Measurements from ENCODE around the gene OBP2B. TPM values are rescaled to one million over a fixed set of nuclear protein-coding genes. Genes with fewer than 3 reads are reported as not detected.

OBP2B gene
- total RNA-seq, 2 experiments from 2014 or later: not detected

DNA sequence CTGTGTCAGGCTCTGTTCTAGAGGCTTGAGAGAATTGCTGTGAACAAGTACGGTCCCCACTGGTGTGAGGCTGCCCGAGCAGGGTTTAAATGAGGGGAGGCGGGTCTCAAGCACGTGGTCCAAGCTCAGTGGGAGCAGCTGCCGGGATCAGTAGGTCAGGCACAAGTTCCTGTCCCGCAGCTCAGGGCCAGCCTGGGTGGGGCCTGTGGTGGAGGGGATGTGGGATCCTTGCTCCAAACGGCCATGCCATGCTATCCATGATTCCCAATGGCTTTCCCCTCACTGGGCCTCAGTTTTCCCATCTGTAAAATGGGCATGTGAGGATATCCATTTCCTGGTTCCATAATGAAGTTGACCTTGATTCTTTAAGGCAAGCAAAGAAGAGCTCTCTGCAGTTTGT, 17.1 kb downstream of the OBP2B start:
- CTCF ChIA-PET: no interaction called here
- H3K27me3 Mint-ChIP-seq: peaks cover 26% of the 10 kb centered on the region
- H3K4me1 Mint-ChIP-seq: no peaks in the 10 kb centered on the region

GRCh38 chr9:133189826-133190225, 19.2 kb downstream of the OBP2B start:
- POLR2A ChIA-PET: no interaction called here
- H3K9me3 Mint-ChIP-seq: no peaks in the 10 kb centered on the region

More for the DNA sequence above, 17.1 kb downstream of the OBP2B start:
- no peak overlapping the region for H3K27ac Mint-ChIP-seq
- no peaks in the 10 kb centered on the region for H3K9me3 Mint-ChIP-seq
- POLR2A ChIA-PET: no interaction called here
- no peak for DNase-seq
- no peak overlapping the region for H3K4me3 Mint-ChIP-seq
- H3K36me3 Mint-ChIP-seq (ENCODE audit: low read depth): no peaks in the 10 kb centered on the region

DNA sequence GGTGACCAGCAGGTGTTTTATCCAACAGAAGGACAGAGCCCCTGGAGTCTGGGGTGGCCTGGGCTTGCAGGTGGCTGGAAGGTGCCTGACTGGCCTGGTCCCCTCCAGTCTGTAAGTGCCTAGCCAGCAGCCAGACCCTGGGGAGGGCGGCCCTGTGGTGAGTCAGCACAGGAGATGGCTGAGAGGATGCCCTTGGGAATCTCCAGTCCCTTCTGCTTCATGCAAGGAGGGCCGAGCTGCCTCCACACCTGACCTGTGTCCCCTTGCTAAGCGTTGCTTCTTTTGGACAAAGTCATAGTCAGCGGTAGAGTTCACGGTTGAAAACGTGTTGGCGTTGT, 20.2 kb downstream of the OBP2B start:
- POLR2A ChIA-PET: interaction anchor here (0.7 kb wide), 1 partner anchor 158 kb away, joined by 4 read pairs; the partner anchor contains the start of gene GTF3C5

More at GRCh38 chr9:133189826-133190225, 19.2 kb downstream of the OBP2B start:
- DNase-seq: no peak
- no peaks in the 10 kb centered on the region for H3K36me3 Mint-ChIP-seq (ENCODE audit: low read depth)
- peaks cover 11% of the 10 kb centered on the region for H3K4me1 Mint-ChIP-seq
- peaks cover 32% of the 10 kb centered on the region for H3K27me3 Mint-ChIP-seq
- CTCF ChIA-PET: interaction anchor here (0.6 to 1.3 kb wide), 6 partner anchors 9 to 297 kb away, joined by 3 to 6 read pairs (median 3); no protein-coding TSS in a partner anchor
- H3K4me3 Mint-ChIP-seq: no peak overlapping the region
- H3K27ac Mint-ChIP-seq: no peak overlapping the region

GRCh38 chr9:133188006-133188842, 20.8 kb downstream of the OBP2B start:
- Mint-ChIP-seq H3K36me3 (ENCODE audit: low read depth) (no peaks in the 10 kb centered on the region), H3K27me3 (peaks cover 30% of the 10 kb centered on the region), H3K9me3 (no peaks in the 10 kb centered on the region), H3K4me1 (peaks cover 21% of the 10 kb centered on the region), H3K4me3 (no peak overlapping the region), H3K27ac (no peak overlapping the region)
- POLR2A ChIA-PET: no interaction called here
- CTCF ChIA-PET: interaction anchor here (1.9 to 2.9 kb wide), 3 partner anchors 13 to 160 kb away, joined by 6 to 12 read pairs (median 11); partner anchors contain the start of genes MED22 and RPL7A
- DNase-seq: no peak

More for the DNA sequence above, 20.2 kb downstream of the OBP2B start:
- H3K36me3 Mint-ChIP-seq (ENCODE audit: low read depth): no peaks in the 10 kb centered on the region
- no peak overlapping the region for H3K27ac Mint-ChIP-seq
- CTCF ChIA-PET: interaction anchor here (1.9 kb wide), 1 partner anchor 13 kb away, joined by 6 read pairs; no protein-coding TSS in a partner anchor
- no peaks in the 10 kb centered on the region for H3K9me3 Mint-ChIP-seq
- no peak for DNase-seq
- H3K27me3 Mint-ChIP-seq: peaks cover 29% of the 10 kb centered on the region
- peaks cover 17% of the 10 kb centered on the region for H3K4me1 Mint-ChIP-seq
- H3K4me3 Mint-ChIP-seq: no peak overlapping the region

DNA sequence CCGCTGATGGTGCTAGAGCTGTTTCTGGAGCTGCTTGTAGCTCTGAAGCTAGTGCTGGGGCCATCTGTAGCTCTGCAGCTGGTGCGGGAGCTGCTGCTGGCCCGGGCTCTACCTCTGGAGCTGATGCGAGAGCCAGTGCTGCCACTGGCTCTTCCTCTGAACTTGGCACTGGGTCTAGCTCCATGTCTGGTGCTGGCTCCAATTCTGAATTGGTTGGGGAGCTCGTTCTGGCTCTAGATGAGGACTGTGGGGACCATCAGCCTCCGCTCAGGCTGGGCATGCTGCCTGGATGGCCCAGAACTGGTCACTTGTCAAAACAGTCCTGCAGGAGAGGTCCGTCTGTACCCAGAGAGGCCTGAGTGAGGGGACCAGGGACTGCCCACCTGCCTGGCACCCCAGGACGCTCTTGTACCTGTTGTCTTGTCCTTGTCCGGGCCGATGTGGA, 21.5 kb downstream of the OBP2B start:
- no peaks in the 10 kb centered on the region for H3K36me3 Mint-ChIP-seq (ENCODE audit: low read depth)
- H3K4me3 Mint-ChIP-seq: no peak overlapping the region
- CTCF ChIA-PET: interaction anchor here (1.1 to 2.9 kb wide), 13 partner anchors 10 to 447 kb away, joined by 3 to 16 read pairs (median 7); partner anchors contain the start of genes MED22 and RPL7A
- POLR2A ChIA-PET: no interaction called here
- peaks cover 27% of the 10 kb centered on the region for H3K4me1 Mint-ChIP-seq
- H3K27ac Mint-ChIP-seq: no peak overlapping the region
- H3K9me3 Mint-ChIP-seq: no peaks in the 10 kb centered on the region
- DNase-seq: no peak
- H3K27me3 Mint-ChIP-seq: peaks cover 35% of the 10 kb centered on the region

DNA sequence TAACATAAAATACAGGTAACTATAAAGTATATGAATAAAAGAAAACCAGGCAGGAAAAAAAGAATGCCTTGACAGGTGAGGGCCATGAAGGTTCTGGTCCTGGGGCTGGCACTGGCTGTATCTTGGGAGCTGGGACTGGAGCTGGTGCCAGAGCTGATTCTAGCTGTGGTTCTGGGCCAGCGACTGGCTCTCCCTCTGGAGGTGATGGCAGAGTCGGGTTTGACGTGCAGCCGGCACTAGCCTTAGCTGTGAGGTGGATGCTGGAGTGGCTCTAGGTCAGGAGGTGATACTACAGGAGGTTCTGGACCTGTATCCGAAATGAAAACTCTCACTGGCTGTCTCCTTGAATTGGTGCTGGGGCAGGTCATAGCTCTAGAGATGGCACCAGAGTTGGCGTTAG, 22.3 kb downstream of the OBP2B start:
- H3K9me3 Mint-ChIP-seq: no peaks in the 10 kb centered on the region
- H3K36me3 Mint-ChIP-seq (ENCODE audit: low read depth): no peaks in the 10 kb centered on the region
- DNase-seq: no peak
- no peak overlapping the region for H3K4me3 Mint-ChIP-seq
- ChIA-PET POLR2A (no interaction called here), CTCF (interaction anchor here (0.7 to 2.9 kb wide), 23 partner anchors 10 to 532 kb away, joined by 3 to 16 read pairs (median 6); partner anchors contain the start of genes GTF3C5, MED22, RPL7A and SURF6)
- H3K27ac Mint-ChIP-seq: no peak overlapping the region
- peaks cover 41% of the 10 kb centered on the region for H3K27me3 Mint-ChIP-seq
- peaks cover 27% of the 10 kb centered on the region for H3K4me1 Mint-ChIP-seq

GRCh38 chr9:133184971-133185370, 24.1 kb downstream of the OBP2B start:
- ChIA-PET POLR2A (no interaction called here), CTCF (interaction anchor here (0.6 to 2.9 kb wide), 18 partner anchors 8 to 1942 kb away, joined by 3 to 16 read pairs (median 6); partner anchors contain the start of genes GTF3C5, MED22, RPL7A and SURF6)
- H3K9me3 Mint-ChIP-seq: no peaks in the 10 kb centered on the region
- peaks cover 48% of the 10 kb centered on the region for H3K27me3 Mint-ChIP-seq
- peaks cover 27% of the 10 kb centered on the region for H3K4me1 Mint-ChIP-seq
- no peak overlapping the region for H3K4me3 Mint-ChIP-seq
- no peak overlapping the region for H3K27ac Mint-ChIP-seq
- no peaks in the 10 kb centered on the region for H3K36me3 Mint-ChIP-seq (ENCODE audit: low read depth)
- peak; percentile 62 for DNase-seq

DNA sequence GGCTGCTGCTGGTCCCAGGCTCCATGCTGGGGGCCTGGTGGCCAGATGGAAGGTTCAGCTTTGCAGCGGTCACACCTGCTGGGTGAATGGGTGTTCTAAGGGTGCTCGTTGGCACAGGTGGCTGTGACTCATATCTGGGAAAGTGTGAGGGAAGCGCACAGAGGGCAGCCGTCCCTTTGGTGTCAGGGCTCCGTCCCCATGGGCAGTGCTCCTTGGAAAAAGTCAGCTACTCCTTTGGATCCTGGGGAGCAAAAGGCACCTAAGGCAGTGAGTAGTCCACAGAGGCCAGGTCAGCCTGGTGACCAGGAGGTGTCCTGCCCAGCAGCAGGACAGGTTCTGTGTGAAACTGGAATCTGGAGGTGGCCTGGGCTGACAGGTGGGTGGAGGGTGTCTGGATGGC, 26.9 kb downstream of the OBP2B start:
- DNase-seq: no peak
- no peaks in the 10 kb centered on the region for H3K9me3 Mint-ChIP-seq
- peaks cover 27% of the 10 kb centered on the region for H3K4me1 Mint-ChIP-seq
- ChIA-PET POLR2A (no interaction called here), CTCF (interaction anchor here (0.5 to 2.0 kb wide), 2 partner anchors 15 to 165 kb away, joined by 3 to 11 read pairs; no protein-coding TSS in a partner anchor)
- H3K27ac Mint-ChIP-seq: no peak overlapping the region
- H3K36me3 Mint-ChIP-seq (ENCODE audit: low read depth): no peaks in the 10 kb centered on the region
- no peak overlapping the region for H3K4me3 Mint-ChIP-seq
- H3K27me3 Mint-ChIP-seq: peaks cover 45% of the 10 kb centered on the region

DNA sequence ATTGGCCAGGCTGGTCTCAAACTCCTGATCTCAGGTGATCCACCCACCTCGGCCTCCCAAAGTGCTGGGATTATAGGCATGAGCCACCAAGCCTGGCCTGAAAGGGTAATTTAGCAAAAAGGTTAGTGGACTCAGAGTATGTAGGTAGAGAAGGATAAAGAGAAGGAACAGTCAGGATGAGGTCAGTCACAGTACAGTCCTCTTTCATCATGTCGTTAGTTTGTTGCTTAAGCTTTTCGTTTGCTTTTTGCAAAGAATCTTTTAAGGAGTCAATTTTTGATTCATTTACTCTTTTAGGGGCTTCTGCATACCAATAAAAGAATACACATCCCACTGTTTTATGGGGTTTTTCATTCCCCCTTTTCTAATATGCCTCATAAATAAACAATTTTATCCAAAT, 27.5 kb downstream of the OBP2B start:
- H3K27ac Mint-ChIP-seq: no peak overlapping the region
- H3K27me3 Mint-ChIP-seq: peaks cover 41% of the 10 kb centered on the region
- H3K36me3 Mint-ChIP-seq (ENCODE audit: low read depth): no peaks in the 10 kb centered on the region
- H3K4me3 Mint-ChIP-seq: no peak overlapping the region
- POLR2A ChIA-PET: interaction anchor here (1.0 kb wide), 1 partner anchor 236 kb away, joined by 3 read pairs; the partner anchor contains the start of gene REXO4
- DNase-seq: no peak
- peaks cover 27% of the 10 kb centered on the region for H3K4me1 Mint-ChIP-seq
- CTCF ChIA-PET: interaction anchor here (1.0 to 2.0 kb wide), 7 partner anchors 11 to 306 kb away, joined by 3 to 11 read pairs (median 4); no protein-coding TSS in a partner anchor
- H3K9me3 Mint-ChIP-seq: no peaks in the 10 kb centered on the region

GRCh38 chr9:133180953-133181352, 28.1 kb downstream of the OBP2B start:
- H3K36me3 Mint-ChIP-seq (ENCODE audit: low read depth): no peaks in the 10 kb centered on the region
- ChIA-PET CTCF (interaction anchor here (0.7 to 2.0 kb wide), 12 partner anchors 9 to 307 kb away, joined by 3 to 11 read pairs (median 4); partner anchors contain the start of gene SLC2A6), POLR2A (interaction anchor here (1.0 kb wide), 1 partner anchor 236 kb away, joined by 3 read pairs; the partner anchor contains the start of gene REXO4)
- H3K4me1 Mint-ChIP-seq: peaks cover 24% of the 10 kb centered on the region
- no peak for DNase-seq
- no peak overlapping the region for H3K4me3 Mint-ChIP-seq
- peaks cover 39% of the 10 kb centered on the region for H3K27me3 Mint-ChIP-seq
- H3K27ac Mint-ChIP-seq: no peak overlapping the region
- no peaks in the 10 kb centered on the region for H3K9me3 Mint-ChIP-seq

DNA sequence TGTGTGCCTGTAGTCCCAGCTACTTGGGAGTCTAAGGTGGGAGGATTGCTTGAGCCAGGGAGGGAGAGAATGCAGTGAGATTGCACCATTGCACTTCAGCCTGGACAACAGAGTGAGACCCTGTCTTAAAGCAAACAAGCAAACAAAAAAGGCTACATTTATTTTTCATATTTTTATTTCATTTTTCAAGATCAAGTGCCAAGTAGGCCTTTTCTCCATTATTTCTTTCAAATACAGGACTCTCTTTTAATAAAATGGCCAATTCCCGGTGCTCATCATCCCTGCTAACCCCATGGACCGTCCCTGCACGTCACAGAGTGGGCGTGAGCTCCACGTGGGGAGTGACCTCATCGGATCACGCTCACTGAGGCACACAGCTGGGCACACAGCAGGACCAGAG, 36.0 kb downstream of the OBP2B start:
- no peaks in the 10 kb centered on the region for H3K36me3 Mint-ChIP-seq (ENCODE audit: low read depth)
- ChIA-PET POLR2A (no interaction called here), CTCF (interaction anchor here (1.5 kb wide), 1 partner anchor 14 kb away, joined by 7 read pairs; no protein-coding TSS in a partner anchor)
- no peak overlapping the region for H3K27ac Mint-ChIP-seq
- H3K9me3 Mint-ChIP-seq: no peaks in the 10 kb centered on the region
- H3K27me3 Mint-ChIP-seq: peaks cover 17% of the 10 kb centered on the region
- H3K4me1 Mint-ChIP-seq: no peaks in the 10 kb centered on the region
- no peak overlapping the region for H3K4me3 Mint-ChIP-seq
- DNase-seq: no peak

- Mint-ChIP-seq H3K27me3 (peaks cover 12% of the 10 kb centered on the region), H3K27ac (no peak overlapping the region), H3K9me3 (no peaks in the 10 kb centered on the region), H3K36me3 (ENCODE audit: low read depth) (no peaks in the 10 kb centered on the region), H3K4me1 (no peaks in the 10 kb centered on the region), H3K4me3 (no peak overlapping the region)
- no peak for DNase-seq
- ChIA-PET CTCF (interaction anchor here (2.5 kb wide), 1 partner anchor 15 kb away, joined by 10 read pairs; no protein-coding TSS in a partner anchor), POLR2A (no interaction called here)
Measured at GRCh38 chr9:133171161-133171961, 37.7 kb downstream of the OBP2B start.
